DOHH2 (cell line): ENCODE data around the gene LETM1.

ENCODE experiments used
- CTCF ChIP-seq: fragments of 200-600 bp; sonication (generic); IDR thresholded peaks from one replicate; pipeline ENCODE4 v1.5.1; 2014; ENCODE audit warnings: antibody characterized with exemption, mild to moderate bottlenecking, low read depth, low read length; ENCODE audit not compliant: poor library complexity, severe bottlenecking
- EZH2phosphoT487 ChIP-seq: fragments of 200-600 bp; sonication (generic); IDR thresholded peaks from 2 replicates; pipeline ENCODE4 v1.6.1; 2017; ENCODE audit warnings: borderline replicate concordance, mild to moderate bottlenecking, antibody characterized with exemption, low read length, moderate library complexity, mixed read lengths

- TF ChIP-seq CTCF (no peak), EZH2phosphoT487 (no peak)
Measured at GRCh38 chr4:1880332-1880731, 24.4 kb upstream of the LETM1 start.
